Thyroid gland (tissue), 4 donors: ENCODE measurements around the gene ZSCAN16.

Source experiments
- CTCF ChIP-seq, 6 experiments: fragments of 200-600 bp in 3 of 6; fragments of 450-650 bp in 3 of 6; sonication (generic) in 3 of 6; IDR thresholded peaks; one replicate each; pipeline ENCODE4 v1.5.1; 2016 to 2019; ENCODE audit warnings: antibody characterized with exemption in 6 of 6, mild to moderate bottlenecking in 2 of 6, inconsistent platforms in 1 of 6, moderate library complexity in 1 of 6
- POLR2A ChIP-seq, 2 donors: fragments of 450-650 bp; IDR thresholded peaks; one replicate each; pipeline ENCODE4 v1.6.1; 2017; ENCODE audit warnings: antibody characterized with exemption in 2 of 2, mild to moderate bottlenecking in 2 of 2, moderate library complexity in 1 of 2

DNA sequence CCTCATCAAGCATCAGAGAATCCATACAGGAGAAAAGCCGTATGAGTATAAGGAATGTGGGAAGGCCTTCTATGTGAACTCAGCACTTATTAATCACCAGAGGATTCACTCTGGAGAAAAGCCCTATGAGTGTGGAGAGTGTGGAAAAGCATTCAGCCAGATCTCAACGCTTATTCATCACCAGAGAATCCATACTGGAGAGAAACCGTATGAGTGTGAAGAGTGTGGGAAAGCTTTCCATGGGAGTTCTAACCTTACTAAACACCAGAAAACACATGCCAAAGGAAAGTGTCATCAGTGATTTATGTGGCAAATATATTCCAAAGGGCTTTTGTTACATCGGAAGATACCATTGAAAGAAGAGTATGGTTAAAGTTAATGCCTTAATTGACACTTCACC lies 42.7 kb downstream of the ZSCAN16 start:
- TF ChIP-seq CTCF (IDR thresholded peaks at IDR 0.05) (no peak), POLR2A (IDR thresholded peaks at IDR 0.05) (no peak)
